ENCODE data around the gene ABCC6. TPM values are rescaled to one million over a fixed set of nuclear protein-coding genes. Genes with fewer than 3 reads are reported as not detected.

The ABCC6 gene
- total RNA-seq, 4 donors from 2014 or later = 0.20 to 7.0 (median 0.66) TPM

DNA sequence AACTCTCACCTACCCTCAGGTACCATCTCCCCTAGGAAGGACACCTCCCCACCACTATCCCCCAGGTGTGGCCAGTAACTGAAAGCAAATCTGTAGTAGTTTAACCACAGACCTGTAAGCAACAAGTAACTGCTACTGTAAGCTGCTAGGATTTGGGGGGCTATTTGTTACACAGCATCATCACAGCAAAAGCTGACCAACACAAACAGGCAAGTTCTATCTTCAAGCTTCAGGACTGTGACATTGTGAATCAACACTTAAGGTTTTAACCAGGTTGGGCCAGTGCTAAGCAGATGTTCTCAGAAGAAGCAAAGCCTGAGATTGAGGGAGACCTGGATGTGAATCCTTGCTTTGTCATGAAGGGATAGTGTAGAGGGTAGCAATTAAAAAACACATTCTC lies 47.0 kb downstream of the ABCC6 start:
- Histone ChIP-seq H3K4me3 (no peak overlapping the region), H3K36me3 (no peaks in the 10 kb centered on the region), H3K27ac (no peak overlapping the region), H3K27me3 (no peaks in the 10 kb centered on the region), H3K9me3 (peaks cover 0 to 7% (median 0%) of the 10 kb centered on the region in 4 donors), H3K4me1 (no peaks in the 10 kb centered on the region)
- no peak for TF ChIP-seq EP300 (IDR thresholded peaks at IDR 0.05)
- TF ChIP-seq POLR2A (IDR thresholded peaks at IDR 0.05) = no peak
- TF ChIP-seq, protein P1, sequence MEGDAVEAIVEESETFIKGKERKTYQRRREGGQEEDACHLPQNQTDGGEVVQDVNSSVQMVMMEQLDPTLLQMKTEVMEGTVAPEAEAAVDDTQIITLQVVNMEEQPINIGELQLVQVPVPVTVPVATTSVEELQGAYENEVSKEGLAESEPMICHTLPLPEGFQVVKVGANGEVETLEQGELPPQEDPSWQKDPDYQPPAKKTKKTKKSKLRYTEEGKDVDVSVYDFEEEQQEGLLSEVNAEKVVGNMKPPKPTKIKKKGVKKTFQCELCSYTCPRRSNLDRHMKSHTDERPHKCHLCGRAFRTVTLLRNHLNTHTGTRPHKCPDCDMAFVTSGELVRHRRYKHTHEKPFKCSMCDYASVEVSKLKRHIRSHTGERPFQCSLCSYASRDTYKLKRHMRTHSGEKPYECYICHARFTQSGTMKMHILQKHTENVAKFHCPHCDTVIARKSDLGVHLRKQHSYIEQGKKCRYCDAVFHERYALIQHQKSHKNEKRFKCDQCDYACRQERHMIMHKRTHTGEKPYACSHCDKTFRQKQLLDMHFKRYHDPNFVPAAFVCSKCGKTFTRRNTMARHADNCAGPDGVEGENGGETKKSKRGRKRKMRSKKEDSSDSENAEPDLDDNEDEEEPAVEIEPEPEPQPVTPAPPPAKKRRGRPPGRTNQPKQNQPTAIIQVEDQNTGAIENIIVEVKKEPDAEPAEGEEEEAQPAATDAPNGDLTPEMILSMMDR (IDR thresholded peaks at IDR 0.05) = no peak
- DNase-seq (ENCODE audit: low spot score in 2 of 2) = no peak

DNA sequence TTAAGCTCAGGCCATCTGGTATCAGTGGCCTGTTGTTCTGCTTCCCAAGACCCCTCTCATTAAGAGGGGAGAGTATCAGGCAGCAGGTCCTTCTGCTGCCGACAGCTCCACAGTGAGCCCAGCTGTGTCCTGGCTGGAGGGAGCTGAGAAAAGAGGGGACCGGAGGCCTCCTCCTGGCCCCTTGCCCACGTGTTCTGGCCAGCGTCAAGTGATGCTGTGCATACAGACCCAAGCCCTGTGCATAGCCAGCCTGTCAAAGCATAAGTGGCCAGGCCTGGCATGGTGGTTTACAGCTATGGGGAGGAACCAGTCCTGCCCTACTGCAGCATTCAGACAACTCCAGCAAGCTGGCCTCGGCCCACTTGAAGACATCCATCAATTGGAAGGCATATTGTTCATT lies 48.0 kb downstream of the ABCC6 start:
- Histone ChIP-seq H3K9me3 (peaks cover 0 to 7% (median 0%) of the 10 kb centered on the region in 4 donors), H3K27ac (no peak overlapping the region), H3K36me3 (no peaks in the 10 kb centered on the region), H3K4me1 (no peaks in the 10 kb centered on the region), H3K27me3 (no peaks in the 10 kb centered on the region), H3K4me3 (no peak overlapping the region)
- TF ChIP-seq, protein P1 (IDR thresholded peaks at IDR 0.05) = no peak
- TF ChIP-seq EP300 (IDR thresholded peaks at IDR 0.05) (no peak), POLR2A (IDR thresholded peaks at IDR 0.05) (no peak)
- WGBS, 2 donors = 45 to 52% methylated on average over 4 to 5 of the region's 5 CpGs
- no peak for DNase-seq (ENCODE audit: low spot score in 2 of 2)

DNA sequence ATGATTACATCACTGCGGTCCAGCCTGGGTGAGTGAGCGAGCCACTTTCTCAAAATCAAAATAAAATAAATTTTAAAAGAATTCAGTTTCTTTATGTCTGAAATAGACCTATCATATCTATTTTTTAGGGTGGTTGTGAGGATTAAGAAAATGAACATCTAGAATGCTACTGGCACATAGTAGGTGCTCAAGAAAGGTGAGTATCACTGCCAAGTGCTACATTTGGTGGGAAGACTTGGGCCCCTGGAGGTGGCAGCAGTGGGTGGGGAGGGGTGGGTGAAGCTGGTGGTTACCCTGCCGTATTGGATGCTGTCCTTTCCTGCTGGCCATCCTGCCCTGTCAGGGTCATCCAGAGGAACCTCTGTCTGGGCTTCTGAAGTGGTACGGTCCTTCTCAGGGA lies 50.3 kb downstream of the ABCC6 start:
- TF ChIP-seq EP300 (IDR thresholded peaks at IDR 0.05) (no peak), POLR2A (IDR thresholded peaks at IDR 0.05) (no peak)
- TF ChIP-seq, protein P1 (IDR thresholded peaks at IDR 0.05) = no peak
- Histone ChIP-seq H3K4me3 (no peak overlapping the region), H3K36me3 (no peaks in the 10 kb centered on the region), H3K4me1 (no peaks in the 10 kb centered on the region), H3K9me3 (peaks cover 0 to 7% (median 0%) of the 10 kb centered on the region in 4 donors), H3K27ac (no peak overlapping the region), H3K27me3 (no peaks in the 10 kb centered on the region)
- no peak for DNase-seq (ENCODE audit: low spot score in 2 of 2)
- 80 to 82% methylated on average over 4 of the region's 4 CpGs for WGBS, 2 donors

DNA sequence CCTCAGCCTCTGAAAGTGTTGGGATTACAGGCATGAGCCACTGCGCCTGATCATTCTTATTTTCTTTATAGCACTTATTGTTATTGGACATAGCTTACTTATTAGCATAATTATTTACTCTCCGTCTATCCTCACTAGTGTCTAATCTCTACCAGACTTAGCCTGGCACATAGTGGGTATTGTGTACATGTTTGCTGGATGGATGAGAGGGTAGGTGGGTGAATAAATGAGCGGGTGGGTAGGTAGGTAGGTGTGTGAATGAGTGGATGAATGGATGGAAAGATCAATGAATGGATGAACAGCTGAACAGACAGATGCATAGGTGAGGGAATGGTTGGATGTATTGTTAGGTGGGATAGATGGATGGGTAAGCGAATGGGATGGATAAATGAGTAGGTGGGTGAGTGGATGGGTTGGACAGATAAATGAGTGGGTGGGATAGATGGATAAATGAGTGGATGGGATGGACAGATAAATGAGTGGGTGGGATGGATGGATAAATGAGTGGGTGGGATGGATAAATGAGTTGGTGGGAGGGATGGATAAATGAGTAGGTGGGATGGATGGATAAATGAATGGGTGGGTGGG lies 51.9 kb downstream of the ABCC6 start:
- Histone ChIP-seq H3K36me3 (no peaks in the 10 kb centered on the region), H3K27me3 (no peaks in the 10 kb centered on the region), H3K9me3 (peaks cover 0 to 3% (median 0%) of the 10 kb centered on the region in 4 donors), H3K27ac (no peak overlapping the region), H3K4me3 (no peak overlapping the region), H3K4me1 (no peaks in the 10 kb centered on the region)
- DNase-seq (ENCODE audit: low spot score in 2 of 2) = no peak
- TF ChIP-seq, protein P1 (IDR thresholded peaks at IDR 0.05) = no peak
- TF ChIP-seq EP300 (IDR thresholded peaks at IDR 0.05) (no peak), POLR2A (IDR thresholded peaks at IDR 0.05) (no peak)
- WGBS, 2 donors = 88 to 93% methylated on average over 4 of the region's 4 CpGs

DNA sequence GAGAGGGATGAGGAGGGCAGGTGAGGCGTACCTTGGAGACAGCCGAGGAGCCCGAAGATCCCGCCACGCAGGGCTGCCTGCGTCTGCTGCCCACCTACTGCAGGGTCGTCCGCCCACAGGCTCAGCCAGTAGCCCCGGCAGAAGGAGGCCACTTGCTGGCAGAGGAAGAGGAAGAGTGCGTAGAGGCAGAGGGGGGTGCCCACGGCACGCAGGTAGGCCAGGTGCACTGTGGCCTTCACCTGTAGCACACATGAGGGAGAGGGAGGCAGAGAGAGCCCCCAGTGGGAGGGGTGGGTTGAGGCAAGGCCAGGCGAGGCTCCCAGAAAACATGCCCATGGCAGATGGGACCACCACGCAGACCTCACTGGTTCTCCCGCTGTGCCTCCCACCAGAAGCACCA lies 53.7 kb downstream of the ABCC6 start:
- Histone ChIP-seq H3K9me3 (no peaks in the 10 kb centered on the region), H3K4me1 (no peaks in the 10 kb centered on the region), H3K4me3 (no peak overlapping the region), H3K27ac (no peak overlapping the region), H3K27me3 (no peaks in the 10 kb centered on the region), H3K36me3 (no peaks in the 10 kb centered on the region)
- TF ChIP-seq POLR2A (IDR thresholded peaks at IDR 0.05) = no peak
- TF ChIP-seq, protein P1 (IDR thresholded peaks at IDR 0.05) = no peak
- no peak for TF ChIP-seq EP300 (IDR thresholded peaks at IDR 0.05)
- WGBS, 2 donors = 92 to 98% methylated on average over 15 of the region's 15 CpGs
- no peak for DNase-seq (ENCODE audit: low spot score in 2 of 2)
